Mesendoderm (in vitro differentiated cells): ENCODE data around the gene TNRC6B.

Source experiments
- DNase-seq: peaks from one replicate; pipeline ENCODE4 v3.0.0; 2013
- H2AK5ac ChIP-seq: 2 replicates; pipeline ENCODE4 v1.6.1; 2013; ENCODE audit warnings: low read length, inconsistent platforms
- H2BK120ac ChIP-seq: 2 replicates; pipeline ENCODE4 v1.6.1; 2013; ENCODE audit warnings: low read depth, mild to moderate bottlenecking, low read length, moderate library complexity, mixed read lengths
- H2BK15ac ChIP-seq: replicated peaks from 2 replicates; pipeline ENCODE4 v1.6.1; 2013; ENCODE audit warnings: low read depth, mild to moderate bottlenecking, moderate library complexity
- H2BK5ac ChIP-seq: 2 replicates; pipeline ENCODE4 v1.6.1; 2013; ENCODE audit warnings: low read length, inconsistent platforms
- H3K18ac ChIP-seq: 2 replicates; pipeline ENCODE4 v1.6.1; 2013; ENCODE audit warnings: mild to moderate bottlenecking, low read length, mixed read lengths
- H3K23ac ChIP-seq: one replicate; pipeline ENCODE4 v1.6.1; 2013; ENCODE audit warnings: low read length
- H3K27ac ChIP-seq: 2 replicates; pipeline ENCODE4 v1.5.1; 2013; ENCODE audit warnings: low read depth, mild to moderate bottlenecking, inconsistent platforms, low read length, moderate library complexity
- H3K27me3 ChIP-seq: 2 replicates; pipeline ENCODE4 v1.6.1; 2013; ENCODE audit warnings: low read length, control low read depth, mild to moderate bottlenecking, inconsistent platforms; ENCODE audit not compliant: insufficient read depth, poor library complexity
- H3K36me3 ChIP-seq: 2 replicates; pipeline ENCODE4 v1.6.1; 2013; ENCODE audit warnings: low read length, inconsistent platforms; ENCODE audit not compliant: control insufficient read depth, insufficient read depth
- H3K4ac ChIP-seq: one replicate; pipeline ENCODE4 v1.6.1; 2013; ENCODE audit warnings: low read depth, mild to moderate bottlenecking, low read length, moderate library complexity
- H3K4me1 ChIP-seq: 2 replicates; pipeline ENCODE4 v1.6.1; 2013; ENCODE audit warnings: low read depth, low read length, inconsistent platforms; ENCODE audit not compliant: control insufficient read depth
- H3K4me2 ChIP-seq: 2 replicates; pipeline ENCODE4 v1.6.1; 2013; ENCODE audit warnings: low read length
- H3K4me3 ChIP-seq: 2 replicates; pipeline ENCODE4 v1.5.1; 2013; ENCODE audit warnings: mild to moderate bottlenecking, low read length
- H3K56ac ChIP-seq: one replicate; pipeline ENCODE4 v1.6.1; 2013; ENCODE audit warnings: low read length
- H3K79me1 ChIP-seq: 2 replicates; pipeline ENCODE4 v1.6.1; 2013; ENCODE audit warnings: low read length, inconsistent platforms
- H3K79me2 ChIP-seq: 2 replicates; pipeline ENCODE4 v1.6.1; 2013; ENCODE audit warnings: mild to moderate bottlenecking, low read length; ENCODE audit not compliant: control insufficient read depth, insufficient read depth
- H3K9ac ChIP-seq: 2 replicates; pipeline ENCODE4 v1.6.1; 2013; ENCODE audit warnings: low read length, inconsistent platforms
- H4K5ac ChIP-seq: one replicate; pipeline ENCODE4 v1.6.1; 2013; ENCODE audit warnings: low read length
- H4K8ac ChIP-seq: one replicate; pipeline ENCODE4 v1.6.1; 2013; ENCODE audit warnings: low read depth, mild to moderate bottlenecking, control low read depth, low read length, moderate library complexity
- WGBS: extraction: QIAGEN DNeasy Blood & Tissue Kit; methylation state at CpG from one replicate; pipeline ENCODE4 v1.1.7; 2013; ENCODE audit warnings: low lambda C conversion rate, missing lambda C conversion rate; ENCODE audit not compliant: insufficient coverage; ENCODE audit errors: extremely low coverage; 5-methylcytosine and 5-hydroxymethylcytosine counted together

Gene TNRC6B

DNA sequence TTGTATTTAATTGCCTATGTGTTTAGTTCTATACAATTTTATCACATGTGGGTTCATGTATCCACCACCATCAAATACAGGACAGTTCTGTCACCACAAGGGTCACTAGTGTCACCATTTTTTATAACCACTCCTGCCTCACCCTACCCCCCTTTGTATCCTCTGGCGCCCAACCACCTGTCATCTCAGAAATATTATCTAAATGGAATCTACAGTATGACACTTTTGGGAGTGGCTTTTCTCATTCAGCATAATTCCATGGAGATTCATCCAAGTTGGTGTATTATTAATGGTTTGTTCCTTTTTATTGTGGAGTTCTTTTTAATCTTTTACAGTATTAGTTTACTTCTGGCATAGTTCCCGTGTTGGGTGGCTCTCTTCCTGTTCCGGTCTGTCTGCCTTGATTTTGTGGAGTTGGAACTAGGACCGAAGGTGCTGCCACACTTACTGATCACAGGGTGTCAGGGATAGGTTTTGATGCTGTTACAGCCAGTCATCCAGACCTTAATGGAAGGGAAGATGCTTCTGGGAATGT, 58.5 kb downstream of the TNRC6B start:
- no peak overlapping the region for H2BK5ac ChIP-seq
- H3K9ac ChIP-seq, result no peak overlapping the region
- no peak overlapping the region for H3K4ac ChIP-seq
- no peak overlapping the region for H2BK15ac ChIP-seq
- no peaks in the 10 kb centered on the region for H3K27me3 ChIP-seq
- H3K18ac ChIP-seq, result no peak overlapping the region
- no peak overlapping the region for H4K8ac ChIP-seq
- H3K27ac ChIP-seq, result no peak overlapping the region
- H3K4me1 ChIP-seq, result no peaks in the 10 kb centered on the region
- no peak overlapping the region for H2BK120ac ChIP-seq
- H3K36me3 ChIP-seq, result no peaks in the 10 kb centered on the region
- H3K4me3 ChIP-seq, result no peak overlapping the region
- H3K79me1 ChIP-seq, result peaks cover 25% of the 10 kb centered on the region
- H3K23ac ChIP-seq, result no peak overlapping the region
- no peak overlapping the region for H4K5ac ChIP-seq
- H3K79me2 ChIP-seq, result peaks cover 55% of the 10 kb centered on the region
- DNase-seq, result no peak
- no peak overlapping the region for H3K4me2 ChIP-seq
- H3K56ac ChIP-seq, result no peak overlapping the region
- no CpG with 5 or more reads among the region's 4 CpGs for WGBS
- H2AK5ac ChIP-seq, result no peak overlapping the region

DNA sequence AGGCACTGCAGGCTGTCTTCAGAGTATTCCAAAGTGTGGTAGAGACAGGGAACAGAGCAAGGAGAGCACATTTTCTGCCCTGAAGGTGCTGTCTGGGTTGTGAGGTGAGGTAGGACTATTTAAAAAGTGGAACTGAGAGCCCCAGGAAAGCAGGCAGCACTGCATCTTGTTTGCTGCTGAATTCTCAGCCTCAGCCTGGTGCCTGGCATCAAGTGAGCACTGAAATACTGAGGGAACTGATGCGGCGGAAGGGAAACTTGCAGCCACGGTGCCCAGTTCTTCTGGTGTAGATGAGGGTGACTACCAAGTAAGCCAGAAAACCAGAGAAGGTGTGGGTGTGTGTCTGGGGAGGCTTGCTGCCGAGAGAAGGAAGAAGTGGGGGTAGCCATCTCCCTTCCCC, 59.5 kb downstream of the TNRC6B start:
- Histone ChIP-seq H3K9ac (no peak overlapping the region), H3K4ac (no peak overlapping the region), H2BK15ac (no peak overlapping the region), H3K27ac (no peak overlapping the region), H4K5ac (no peak overlapping the region), H4K8ac (no peak overlapping the region), H3K4me3 (no peak overlapping the region), H2AK5ac (no peak overlapping the region), H3K56ac (no peak overlapping the region), H3K79me2 (peaks cover 55% of the 10 kb centered on the region), H3K27me3 (no peaks in the 10 kb centered on the region), H3K23ac (no peak overlapping the region), H2BK5ac (no peak overlapping the region), H3K79me1 (peaks cover 26% of the 10 kb centered on the region), H3K4me1 (no peaks in the 10 kb centered on the region), H2BK120ac (no peak overlapping the region), H3K36me3 (no peaks in the 10 kb centered on the region), H3K4me2 (no peak overlapping the region), H3K18ac (no peak overlapping the region)
- DNase-seq, result no peak
- no CpG with 5 or more reads among the region's 4 CpGs for WGBS

DNA sequence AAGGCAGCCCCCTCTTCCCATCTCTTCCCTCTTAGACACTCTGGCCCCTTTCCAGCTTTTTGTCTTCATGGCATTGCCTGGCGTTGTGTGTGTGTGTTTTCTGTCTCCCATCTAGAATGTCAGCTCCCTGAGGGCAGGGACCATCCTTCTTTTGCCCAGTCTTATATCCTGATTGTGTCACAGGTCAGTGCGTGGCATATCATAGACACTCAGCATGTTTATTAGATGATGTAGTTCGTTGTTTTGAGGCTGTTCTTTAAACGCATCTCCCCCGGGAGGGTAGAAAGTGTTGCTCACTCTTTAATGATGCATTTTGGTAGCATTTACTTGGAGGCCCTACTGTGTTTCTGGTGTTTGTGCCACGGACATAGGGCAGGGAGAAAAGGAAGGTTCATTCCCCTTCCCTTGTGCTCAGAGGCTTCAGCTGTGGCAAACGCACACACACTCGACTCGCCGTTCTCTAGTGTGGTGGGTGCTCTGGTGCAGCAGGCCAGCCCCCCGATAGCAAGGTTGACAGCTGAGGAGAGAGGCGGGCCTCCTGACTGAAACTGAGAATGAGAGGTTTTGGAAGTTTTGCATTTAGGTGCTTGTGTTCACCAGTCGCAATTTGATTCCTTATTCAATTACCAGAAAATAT, 60.2 kb downstream of the TNRC6B start:
- Histone ChIP-seq H3K27ac (no peak overlapping the region), H3K4me1 (no peaks in the 10 kb centered on the region), H3K4me3 (no peak overlapping the region), H3K56ac (no peak overlapping the region), H3K79me2 (peaks cover 53% of the 10 kb centered on the region), H2BK15ac (no peak overlapping the region), H2AK5ac (no peak overlapping the region), H3K79me1 (peaks cover 26% of the 10 kb centered on the region), H4K5ac (no peak overlapping the region), H3K4me2 (no peak overlapping the region), H2BK5ac (no peak overlapping the region), H3K9ac (no peak overlapping the region), H3K23ac (no peak overlapping the region), H3K27me3 (no peaks in the 10 kb centered on the region), H3K36me3 (no peaks in the 10 kb centered on the region), H2BK120ac (no peak overlapping the region), H4K8ac (no peak overlapping the region), H3K18ac (no peak overlapping the region), H3K4ac (no peak overlapping the region)
- WGBS, result no CpG with 5 or more reads among the region's 13 CpGs
- no peak for DNase-seq

DNA sequence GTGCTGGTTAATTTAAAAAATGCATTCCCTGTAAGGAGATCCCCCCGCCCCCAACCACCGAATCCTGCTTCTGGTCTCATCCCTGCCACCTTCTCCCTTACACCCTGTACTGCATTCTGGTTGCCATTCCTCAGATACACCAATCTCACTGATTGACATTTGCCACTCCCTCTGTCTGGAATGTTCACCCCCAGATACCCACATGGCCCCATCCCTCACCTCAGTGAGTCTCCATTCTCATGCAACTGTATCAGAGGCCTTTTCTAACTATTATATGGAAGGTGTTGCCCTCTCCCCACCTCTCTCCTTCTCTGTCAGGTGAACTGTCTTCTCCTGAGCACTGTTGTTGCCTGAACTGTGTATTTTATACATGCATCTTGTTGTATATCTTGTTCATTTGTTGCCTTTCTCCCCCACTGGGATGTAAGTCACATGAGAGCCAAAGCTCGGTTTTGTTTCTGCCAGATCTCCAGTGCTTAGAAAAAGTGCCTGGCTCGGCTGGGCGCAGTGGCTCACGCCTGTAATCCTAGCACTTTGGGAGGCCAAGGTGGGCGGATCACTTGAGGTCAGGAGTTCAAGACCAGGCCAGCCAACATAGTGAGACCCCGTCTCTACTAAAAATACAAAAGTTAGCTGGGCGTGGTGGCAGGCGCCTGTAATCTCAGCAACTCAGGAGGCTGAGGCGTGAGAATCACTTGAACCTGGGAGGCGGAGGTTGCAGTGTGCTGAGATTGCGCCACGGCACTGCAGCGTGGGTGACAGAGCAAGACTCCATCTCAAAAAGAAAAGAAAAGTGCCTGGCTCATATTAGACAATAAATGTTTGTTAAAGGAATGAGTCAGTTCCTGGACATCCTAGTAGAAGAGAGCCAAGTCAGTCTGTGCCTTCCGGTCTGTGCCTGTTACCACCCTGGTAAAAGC, 61.0 kb downstream of the TNRC6B start:
- Histone ChIP-seq H3K36me3 (no peaks in the 10 kb centered on the region), H2AK5ac (no peak overlapping the region), H3K56ac (no peak overlapping the region), H2BK15ac (no peak overlapping the region), H3K27ac (no peak overlapping the region), H3K4ac (no peak overlapping the region), H4K5ac (no peak overlapping the region), H3K27me3 (no peaks in the 10 kb centered on the region), H3K4me2 (no peak overlapping the region), H3K9ac (no peak overlapping the region), H3K4me1 (no peaks in the 10 kb centered on the region), H3K18ac (no peak overlapping the region), H3K79me1 (peaks cover 25% of the 10 kb centered on the region), H4K8ac (no peak overlapping the region), H2BK5ac (no peak overlapping the region), H3K79me2 (peaks cover 51% of the 10 kb centered on the region), H2BK120ac (no peak overlapping the region), H3K4me3 (no peak overlapping the region), H3K23ac (peak overlapping the region; percentile 85)
- DNase-seq, result no peak
- WGBS, result no CpG with 5 or more reads among the region's 16 CpGs

DNA sequence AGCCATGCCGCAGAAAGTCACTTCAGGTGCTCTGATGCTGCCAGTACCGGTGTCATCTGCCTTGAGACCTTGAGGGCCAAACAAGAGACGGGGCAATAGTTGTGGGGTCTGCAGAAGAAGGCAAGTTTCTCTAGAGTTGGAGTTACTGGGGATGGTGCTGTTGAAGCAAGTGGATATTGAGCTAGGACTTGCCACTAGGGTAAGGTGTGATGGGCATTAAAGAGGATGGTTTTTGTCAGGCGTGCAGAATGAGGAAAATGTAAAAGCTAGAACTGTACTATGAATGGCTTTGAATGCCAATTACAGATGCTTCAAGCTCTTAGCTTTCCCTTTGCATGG, 61.6 kb downstream of the TNRC6B start:
- DNase-seq, result no peak
- Histone ChIP-seq H2AK5ac (no peak overlapping the region), H3K27ac (no peak overlapping the region), H3K4me3 (no peak overlapping the region), H3K56ac (no peak overlapping the region), H3K4me1 (no peaks in the 10 kb centered on the region), H3K18ac (no peak overlapping the region), H3K79me1 (peaks cover 27% of the 10 kb centered on the region), H3K27me3 (no peaks in the 10 kb centered on the region), H2BK5ac (no peak overlapping the region), H3K23ac (peak overlapping the region; percentile 85), H3K36me3 (no peaks in the 10 kb centered on the region), H2BK15ac (no peak overlapping the region), H3K79me2 (peaks cover 50% of the 10 kb centered on the region), H2BK120ac (no peak overlapping the region), H4K5ac (no peak overlapping the region), H3K9ac (no peak overlapping the region), H3K4me2 (no peak overlapping the region), H4K8ac (no peak overlapping the region), H3K4ac (no peak overlapping the region)
- no CpG with 5 or more reads among the region's 4 CpGs for WGBS
